GM19324 (cell line): ENCODE results near the gene CDAN1.

Source experiments
- ATAC-seq: cut with Tn5 transposase; IDR thresholded peaks from one replicate; pipeline ENCODE4 v1.9.1; 2021; ENCODE audit warnings: mild to moderate bottlenecking, moderate library complexity; ENCODE audit not compliant: unreplicated experiment, low FRiP score

CDAN1 gene

DNA sequence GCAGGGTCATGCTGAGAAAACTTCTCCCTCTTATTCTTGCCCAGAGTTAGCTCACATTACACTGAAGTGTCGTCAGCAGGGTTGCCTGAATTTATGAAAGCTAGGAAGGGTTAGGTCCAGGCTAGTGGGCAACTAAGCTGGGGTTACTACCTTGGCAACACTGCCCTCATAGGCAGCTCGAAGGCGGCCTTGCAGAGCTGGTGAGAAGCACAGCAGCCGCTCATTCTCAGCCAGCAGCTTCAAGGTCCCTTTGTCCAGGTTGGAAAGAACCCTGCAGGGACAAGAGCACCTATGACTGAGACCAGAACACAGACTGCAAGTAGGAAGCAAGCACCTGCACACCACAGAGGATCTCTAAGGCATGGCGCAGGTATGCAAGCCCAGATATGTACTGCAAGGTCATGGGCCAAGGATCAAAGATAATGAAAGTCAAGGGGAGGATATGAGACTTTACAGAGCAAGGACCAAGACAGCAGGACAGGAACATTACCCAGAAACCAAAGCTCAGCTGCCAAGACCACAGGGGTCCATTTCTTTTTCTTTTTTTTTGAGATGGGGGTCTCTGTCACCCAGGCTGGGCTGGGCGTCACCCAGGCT lies 2.8 kb downstream of the CDAN1 start:
- no peak for ATAC-seq

DNA sequence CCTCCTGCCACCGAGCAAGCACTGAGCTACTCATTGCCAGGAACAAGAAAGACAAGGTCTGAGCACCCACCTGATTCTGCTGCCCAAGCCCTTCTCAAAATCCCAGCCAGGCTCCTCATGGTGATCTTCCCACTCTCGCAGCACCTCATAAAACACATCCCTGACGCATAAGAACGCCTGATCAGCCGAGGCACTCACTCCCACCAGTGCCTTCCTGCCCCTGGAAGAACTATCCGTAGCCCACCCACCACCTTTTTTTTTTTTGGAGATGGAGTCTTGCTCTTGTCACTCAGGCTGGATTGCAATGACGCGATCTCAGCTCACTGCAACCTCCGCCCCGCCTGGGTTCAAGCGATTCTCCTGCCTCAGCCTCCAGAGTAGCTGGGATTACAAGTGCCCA lies 3.9 kb downstream of the CDAN1 start:
- no peak for ATAC-seq

DNA sequence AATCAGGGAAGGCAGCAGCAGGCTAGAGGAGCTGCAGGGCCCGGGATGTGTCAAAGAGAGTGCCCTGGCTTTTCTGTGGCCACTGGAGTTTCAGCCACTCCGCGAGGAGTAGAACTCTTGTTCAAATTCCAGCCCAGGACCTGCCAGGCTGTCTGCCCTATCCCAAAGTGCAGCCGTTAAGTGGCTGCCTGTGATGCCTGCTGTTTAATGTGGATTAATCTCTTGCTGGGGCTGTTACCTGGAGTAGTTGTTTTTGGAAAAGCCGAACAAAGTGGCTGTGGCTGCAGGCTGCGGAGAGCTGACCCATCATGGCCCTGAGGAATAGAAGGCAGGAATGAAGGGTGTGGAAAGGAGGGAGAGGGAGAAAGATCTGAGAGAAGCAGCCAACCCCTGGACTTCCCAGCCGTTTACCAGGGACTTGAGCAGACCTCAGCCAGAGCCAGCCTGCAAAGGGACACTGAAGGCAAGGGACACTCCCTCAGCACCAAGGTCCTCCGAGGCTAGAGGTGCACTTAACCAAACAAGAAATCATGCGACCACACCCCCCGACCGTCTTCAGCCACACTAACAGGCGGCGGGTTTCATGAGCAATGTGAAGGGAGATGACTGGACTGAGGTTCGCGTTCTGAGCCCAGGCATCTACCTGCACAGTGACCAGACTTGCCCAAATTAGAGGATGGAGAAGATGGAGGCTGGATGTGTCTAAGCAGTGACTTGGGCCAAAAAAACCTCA lies 4.7 kb downstream of the CDAN1 start:
- no peak for ATAC-seq

- ATAC-seq, result no peak
Measured at GRCh38 chr15:42731461-42731860, 5.5 kb downstream of the CDAN1 start.

GRCh38 chr15:42730536-42730935 lies 6.4 kb downstream of the CDAN1 start:
- ATAC-seq, result no peak

- ATAC-seq, result no peak
Measured at GRCh38 chr15:42730135-42730534, 6.8 kb downstream of the CDAN1 start.

DNA sequence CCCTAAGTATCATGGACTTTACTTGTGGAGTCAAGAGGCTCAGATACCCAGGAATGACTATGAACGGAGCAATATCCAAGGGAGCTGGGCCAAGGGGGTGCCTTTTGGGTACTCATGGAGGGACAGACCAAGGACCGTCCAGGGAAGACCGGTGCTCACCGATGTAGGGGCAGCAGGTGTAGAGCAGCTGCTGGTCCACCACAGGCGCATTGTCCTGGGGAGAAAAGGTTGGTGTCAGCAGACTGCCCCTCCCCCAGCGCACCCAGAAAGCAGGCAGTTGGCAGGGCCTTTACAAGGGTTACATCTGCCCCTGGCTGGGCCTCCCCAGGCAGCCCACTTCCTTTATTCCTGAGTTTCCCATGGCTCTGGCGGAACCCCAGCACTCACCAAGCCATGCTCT lies 7.5 kb downstream of the CDAN1 start:
- ATAC-seq, result no peak

DNA sequence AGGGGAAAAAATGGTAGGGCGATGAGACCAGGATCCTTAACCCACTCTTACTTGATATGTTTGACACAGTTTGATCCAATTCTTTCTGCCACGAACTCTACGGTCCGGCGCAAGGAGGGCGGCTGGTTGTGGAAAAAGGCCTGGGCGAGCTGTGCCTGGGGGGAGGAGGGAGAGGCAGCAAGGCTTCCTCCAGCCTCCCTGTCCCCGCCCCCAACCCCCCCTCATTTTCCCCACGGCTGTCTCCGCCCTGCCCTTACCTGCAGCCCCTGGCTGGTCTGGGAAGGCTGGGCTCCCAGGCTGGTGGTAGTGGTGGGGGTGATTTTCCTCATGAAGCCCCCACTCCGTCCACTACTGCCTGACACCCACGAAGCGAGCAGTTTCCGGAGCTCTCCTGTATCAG lies 8.0 kb downstream of the CDAN1 start:
- ATAC-seq, result no peak

GRCh38 chr15:42728560-42728959 lies 8.4 kb downstream of the CDAN1 start:
- no peak for ATAC-seq

DNA sequence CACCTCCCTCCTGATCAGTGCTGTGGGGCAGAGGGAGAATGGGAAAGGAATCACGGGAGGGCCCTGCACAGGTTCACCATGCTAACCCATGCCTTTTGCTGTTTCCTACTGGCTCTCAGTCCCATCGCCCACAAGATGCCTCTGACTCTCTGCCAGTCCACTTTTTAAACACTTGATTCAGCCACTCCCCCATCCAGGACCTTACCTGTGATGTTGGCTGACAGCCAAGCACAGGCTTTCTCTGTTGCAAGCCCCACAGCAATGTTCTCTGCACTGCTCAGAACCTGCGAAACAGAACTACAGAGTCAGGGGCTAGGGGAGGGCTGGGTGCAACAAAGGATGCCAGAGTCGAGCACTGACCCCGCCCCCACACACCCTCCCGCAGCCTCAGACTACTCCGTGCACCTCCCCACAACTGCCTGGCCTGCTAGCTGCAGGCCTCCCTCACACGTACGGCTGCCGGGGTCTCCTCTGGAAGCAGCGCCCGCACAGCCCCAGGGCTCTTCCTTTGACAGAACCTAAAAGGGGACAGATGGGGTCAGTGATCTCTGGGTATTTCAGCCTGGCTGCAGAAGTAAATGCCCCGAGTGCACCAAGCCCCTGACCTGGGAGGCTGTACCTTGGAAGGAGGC lies 9.1 kb downstream of the CDAN1 start:
- ATAC-seq, result no peak

- ATAC-seq, result no peak
Measured at GRCh38 chr15:42726114-42726513, 10.8 kb downstream of the CDAN1 start.

- ATAC-seq, result no peak
Measured at GRCh38 chr15:42725331-42725903, 11.5 kb downstream of the CDAN1 start.

DNA sequence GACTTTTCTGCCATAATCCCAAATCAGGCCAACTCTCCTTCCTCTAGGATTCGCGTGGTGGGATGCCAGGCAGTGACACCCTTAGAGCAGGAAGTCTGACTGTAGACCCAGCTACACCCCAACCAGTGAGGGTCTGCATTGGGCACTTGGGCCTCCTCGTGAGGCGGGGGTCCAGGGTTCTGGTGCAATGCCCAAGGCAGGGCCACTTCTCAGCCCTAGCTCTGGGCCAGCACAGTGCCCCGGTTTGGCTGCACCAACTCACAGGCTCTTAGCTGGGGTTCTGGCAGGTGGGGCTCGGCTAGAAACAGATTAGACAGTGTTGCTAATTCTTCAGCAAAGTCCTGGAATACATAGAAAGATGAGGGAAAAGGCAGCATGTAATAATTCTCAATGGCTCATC lies 12.7 kb downstream of the CDAN1 start:
- no peak for ATAC-seq

DNA sequence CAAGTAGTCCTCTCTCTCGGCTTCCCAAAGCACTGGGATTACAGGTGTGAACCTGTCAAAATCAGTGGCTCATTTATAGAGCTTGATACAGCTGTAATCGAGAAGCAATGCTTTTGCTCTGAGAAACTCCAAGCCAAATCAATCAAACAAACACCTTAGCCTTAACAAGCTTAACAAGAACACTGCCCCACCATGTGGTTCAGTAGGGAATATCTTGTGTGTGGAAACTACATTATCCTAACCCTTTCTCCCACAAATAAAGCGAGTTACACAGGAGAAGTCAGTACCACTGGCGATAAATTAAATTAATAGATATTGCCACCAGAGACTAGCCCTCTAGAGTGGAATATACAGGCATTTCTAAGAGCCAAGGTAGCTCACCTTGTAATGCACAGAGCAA lies 13.9 kb downstream of the CDAN1 start:
- no peak for ATAC-seq

GRCh38 chr15:42721916-42722315 lies 15.0 kb downstream of the CDAN1 start:
- no peak for ATAC-seq

DNA sequence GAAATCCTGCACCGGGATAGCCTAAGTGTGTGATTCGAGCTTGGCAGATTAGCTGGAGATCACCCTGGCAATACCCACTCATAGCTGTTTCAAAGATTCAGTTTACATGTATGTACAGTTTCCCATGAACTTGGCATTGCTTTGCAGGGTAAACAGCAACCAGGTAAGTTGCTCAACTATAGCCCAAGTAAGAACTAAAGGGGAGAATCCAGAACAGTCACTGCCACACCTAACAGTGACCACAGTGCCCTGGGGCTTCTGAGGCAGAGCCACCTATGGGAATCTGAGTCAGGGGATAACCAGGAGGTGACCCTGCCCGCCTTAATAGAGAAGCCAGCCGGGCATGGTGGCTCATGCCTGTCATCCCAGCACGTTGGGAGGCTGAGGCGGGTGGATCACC lies 15.9 kb downstream of the CDAN1 start:
- ATAC-seq, result no peak

GRCh38 chr15:42720071-42720470 lies 16.9 kb downstream of the CDAN1 start:
- ATAC-seq, result no peak

DNA sequence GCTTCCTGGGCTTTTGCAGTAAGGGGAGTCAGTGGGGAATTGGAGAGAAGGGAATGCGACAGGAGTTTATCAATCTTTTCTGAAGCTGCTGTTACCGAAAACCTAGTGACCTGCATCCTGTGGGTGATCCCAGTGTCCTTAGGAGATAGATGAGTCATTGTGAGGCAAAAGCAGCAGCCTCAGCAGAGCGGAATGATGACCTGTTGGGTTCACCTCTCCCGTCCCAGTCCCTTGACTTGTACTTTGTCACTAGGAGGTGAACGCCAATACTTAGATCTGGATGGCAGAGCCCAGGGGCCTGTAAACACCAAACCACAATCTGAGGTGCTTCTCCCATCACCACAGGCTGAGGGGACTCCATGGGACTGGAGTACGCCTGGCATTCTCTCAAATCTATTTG lies 17.9 kb downstream of the CDAN1 start:
- ATAC-seq, result no peak

- ATAC-seq, result no peak
Measured at GRCh38 chr15:42716626-42717025, 20.3 kb downstream of the CDAN1 start.

GRCh38 chr15:42716125-42716524 lies 20.8 kb downstream of the CDAN1 start:
- no peak for ATAC-seq

- ATAC-seq, result no peak
Measured at GRCh38 chr15:42712584-42712983, 24.3 kb downstream of the CDAN1 start.

DNA sequence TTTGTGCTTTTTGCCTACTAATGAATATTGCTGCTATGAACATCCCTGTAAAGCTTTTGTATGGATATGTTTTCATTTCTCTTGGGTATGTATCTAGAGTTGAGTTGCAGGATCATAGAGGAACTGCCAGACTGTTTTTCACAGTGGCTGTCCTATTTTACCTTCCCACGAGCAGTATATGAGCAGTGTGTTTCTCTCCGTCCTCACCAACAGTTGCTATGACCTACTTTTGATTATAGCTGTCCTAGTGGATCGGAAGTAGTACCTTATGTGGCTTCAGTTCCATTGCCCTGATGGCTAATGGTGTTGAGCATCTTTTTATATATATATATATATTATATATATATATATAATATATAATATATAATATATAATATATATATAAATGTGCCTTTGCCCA lies 25.2 kb downstream of the CDAN1 start:
- ATAC-seq, result no peak
